Fibroblast of the aortic adventitia (primary cell): ENCODE results near the gene JAK1. TPM values are rescaled to one million over a fixed set of nuclear protein-coding genes. Genes with fewer than 3 reads are reported as not detected.

Experiments used
- DNase-seq: peaks from one replicate; pipeline ENCODE4 v3.0.0-alpha.2; 2010; ENCODE audit warnings: low read depth
- H3K4me3 ChIP-seq: 2 replicates; pipeline ENCODE4 v1.5.1; 2011; ENCODE audit warnings: low read depth, mild to moderate bottlenecking, control low read depth, low read length, moderate library complexity
- total RNA-seq: library from RNA; depleted of rRNA; stranded (reverse); fragments of >200 nt; gene quantifications from 2 replicates; pipeline ENCODE4 v1.2.3, GENCODE V29; 2012; ENCODE audit warnings: low replicate concordance
- TF ChIP-seq, protein P1 (sequence below): IDR thresholded peaks from 2 replicates; pipeline ENCODE4 v1.5.1; 2011; ENCODE audit warnings: mild to moderate bottlenecking, low read length, control low read depth, inconsistent platforms; ENCODE audit not compliant: insufficient read depth

The JAK1 gene
- 159 and 255 TPM in 2 replicates for total RNA-seq

DNA sequence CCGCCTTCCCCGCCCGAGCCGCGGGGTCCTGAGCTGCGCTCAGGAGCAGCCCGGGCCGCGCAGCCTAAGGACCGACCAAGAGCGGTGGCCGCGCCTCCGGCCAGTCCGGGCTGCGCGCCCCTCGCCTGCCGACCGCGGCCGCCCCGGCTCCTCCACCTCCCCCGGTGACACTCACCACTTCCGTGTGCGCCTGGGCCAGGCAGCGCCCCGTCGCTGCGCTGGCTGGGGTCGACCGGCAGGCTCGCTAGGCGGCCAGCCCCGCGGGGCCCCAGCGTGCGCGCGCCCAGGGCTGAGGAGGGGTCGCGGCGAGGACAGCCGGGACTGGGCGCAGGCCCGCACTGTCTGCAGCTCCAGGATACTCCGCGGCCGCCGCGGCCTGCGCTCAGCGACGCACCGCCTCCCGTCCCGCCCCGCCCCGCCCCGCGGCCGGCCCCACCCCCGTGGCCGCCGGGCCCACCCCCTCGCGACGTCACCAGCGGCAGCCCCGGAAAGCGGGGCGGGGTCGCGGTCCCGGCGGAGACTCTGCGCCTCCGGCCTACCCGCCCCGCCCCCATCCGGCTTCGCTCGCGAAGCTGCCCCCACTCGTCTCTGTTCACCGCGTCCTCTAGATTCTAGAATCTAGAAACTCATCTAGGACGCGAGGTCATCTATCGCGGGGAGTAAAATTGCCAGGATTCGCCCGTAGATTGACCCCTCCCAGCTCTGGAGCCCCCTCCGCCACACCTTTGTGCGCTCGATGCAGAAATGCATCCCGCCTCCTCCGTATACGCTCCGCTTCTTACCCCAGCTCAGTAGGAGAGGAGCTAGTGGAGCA is at the start of gene JAK1:
Gene JAK1, minus strand, starts transcription at position 392 of the 814 bp plus-strand sequence. CDS start 80,285 bp downstream, outside the sequence.
- DNase-seq: peak; percentile 65
- peak within 1 kb of the TSS; percentile 92 for H3K4me3 ChIP-seq
- TF ChIP-seq, protein P1, sequence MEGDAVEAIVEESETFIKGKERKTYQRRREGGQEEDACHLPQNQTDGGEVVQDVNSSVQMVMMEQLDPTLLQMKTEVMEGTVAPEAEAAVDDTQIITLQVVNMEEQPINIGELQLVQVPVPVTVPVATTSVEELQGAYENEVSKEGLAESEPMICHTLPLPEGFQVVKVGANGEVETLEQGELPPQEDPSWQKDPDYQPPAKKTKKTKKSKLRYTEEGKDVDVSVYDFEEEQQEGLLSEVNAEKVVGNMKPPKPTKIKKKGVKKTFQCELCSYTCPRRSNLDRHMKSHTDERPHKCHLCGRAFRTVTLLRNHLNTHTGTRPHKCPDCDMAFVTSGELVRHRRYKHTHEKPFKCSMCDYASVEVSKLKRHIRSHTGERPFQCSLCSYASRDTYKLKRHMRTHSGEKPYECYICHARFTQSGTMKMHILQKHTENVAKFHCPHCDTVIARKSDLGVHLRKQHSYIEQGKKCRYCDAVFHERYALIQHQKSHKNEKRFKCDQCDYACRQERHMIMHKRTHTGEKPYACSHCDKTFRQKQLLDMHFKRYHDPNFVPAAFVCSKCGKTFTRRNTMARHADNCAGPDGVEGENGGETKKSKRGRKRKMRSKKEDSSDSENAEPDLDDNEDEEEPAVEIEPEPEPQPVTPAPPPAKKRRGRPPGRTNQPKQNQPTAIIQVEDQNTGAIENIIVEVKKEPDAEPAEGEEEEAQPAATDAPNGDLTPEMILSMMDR: no peak

DNA sequence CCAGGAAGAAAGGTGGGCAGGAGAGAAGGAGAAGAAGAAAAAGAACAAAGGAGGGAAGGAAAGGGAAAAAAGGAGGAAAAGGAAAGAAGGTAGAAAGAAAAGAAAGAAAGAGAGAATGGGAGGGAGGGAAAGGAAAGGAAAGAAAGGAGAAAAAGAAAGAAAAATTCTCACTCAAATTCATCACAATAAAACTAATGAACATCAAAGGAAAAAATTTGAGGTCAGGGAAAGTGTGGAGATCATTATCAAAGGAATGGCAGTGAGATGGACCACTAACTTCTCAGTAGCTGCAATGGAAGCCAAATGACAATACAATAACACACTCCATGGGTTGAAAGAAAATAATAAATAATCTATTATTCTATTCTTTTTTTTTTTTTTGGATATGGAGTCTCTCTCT is 48.0 kb upstream of the JAK1 start:
- DNase-seq: no peak
- no peak overlapping the region for H3K4me3 ChIP-seq
- TF ChIP-seq, protein P1: no peak

DNA sequence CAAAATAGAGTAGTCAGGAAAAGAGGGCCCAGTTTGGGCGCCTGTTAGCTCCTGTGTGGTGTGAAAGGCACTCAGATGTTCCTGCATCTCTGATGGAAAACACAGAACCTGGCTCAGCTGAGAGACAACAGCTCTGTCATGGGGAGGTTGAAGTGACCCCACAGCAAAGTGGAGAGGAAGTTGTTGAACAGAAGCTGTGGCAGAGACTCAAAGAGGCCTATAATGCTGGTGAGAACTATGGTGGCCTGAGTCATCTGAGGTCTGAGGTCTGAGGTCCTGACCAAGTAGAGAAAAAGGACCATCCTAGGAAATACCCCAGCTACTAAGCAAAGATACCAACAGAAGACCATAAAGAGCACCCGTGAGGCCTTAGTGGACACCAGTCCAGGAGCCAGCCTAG is 45.6 kb upstream of the JAK1 start:
- no peak overlapping the region for H3K4me3 ChIP-seq
- TF ChIP-seq, protein P1: no peak

DNA sequence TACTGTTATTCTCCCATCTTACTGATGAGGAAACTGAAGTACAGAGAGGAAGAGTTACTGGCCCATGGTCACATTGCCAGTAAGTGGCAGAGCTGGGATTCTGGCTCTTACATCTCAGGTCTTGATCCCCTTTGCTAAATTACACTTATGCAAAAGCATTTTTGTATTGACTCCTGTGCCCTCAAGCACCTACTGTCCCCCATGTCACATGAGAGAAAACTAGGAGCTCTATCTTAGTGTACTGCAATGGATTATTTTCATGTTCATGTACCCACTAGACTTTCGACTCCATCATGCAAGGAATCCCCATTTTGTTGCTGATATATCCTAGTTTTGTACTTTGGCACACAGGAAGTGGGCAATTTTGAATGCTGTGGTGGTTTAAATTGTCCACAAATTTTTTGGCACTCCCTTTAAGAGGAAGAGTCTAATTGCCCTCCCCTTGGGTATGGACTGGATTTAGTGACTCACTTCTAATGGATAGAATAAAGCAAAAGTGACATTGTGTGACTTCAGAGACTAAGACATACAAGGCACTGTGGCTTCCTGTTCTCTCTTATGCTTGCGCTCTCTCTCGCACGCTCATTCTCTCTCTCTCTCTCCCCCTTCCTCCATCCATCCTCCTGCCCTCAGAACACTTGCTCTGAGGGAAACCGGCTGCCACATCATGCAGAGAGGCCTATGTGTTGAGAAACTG is 43.5 kb upstream of the JAK1 start:
- DNase-seq: no peak
- TF ChIP-seq, protein P1: no peak
- no peak overlapping the region for H3K4me3 ChIP-seq

More for the DNA sequence above, 45.6 kb upstream of the JAK1 start:
- no peak for DNase-seq

DNA sequence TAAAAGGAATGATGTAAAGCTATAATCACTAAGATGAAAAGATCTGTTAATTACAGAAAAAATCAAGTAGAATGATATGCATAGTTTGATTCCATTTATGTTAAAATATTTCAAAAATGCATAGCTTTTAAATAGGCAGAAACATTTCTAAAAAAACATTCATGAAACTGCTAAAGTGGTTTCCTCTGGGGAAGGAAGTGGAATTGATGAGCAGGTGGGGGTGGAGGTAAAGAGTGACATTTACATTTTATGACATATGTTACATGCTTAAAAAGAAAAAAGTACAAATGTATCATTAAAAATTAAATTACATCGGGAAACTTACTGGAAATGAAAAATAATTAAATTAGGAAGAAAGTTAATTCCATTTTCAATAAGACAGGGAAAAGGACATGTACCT is 42.8 kb upstream of the JAK1 start:
- TF ChIP-seq, protein P1: no peak
- DNase-seq: no peak
- no peak overlapping the region for H3K4me3 ChIP-seq

DNA sequence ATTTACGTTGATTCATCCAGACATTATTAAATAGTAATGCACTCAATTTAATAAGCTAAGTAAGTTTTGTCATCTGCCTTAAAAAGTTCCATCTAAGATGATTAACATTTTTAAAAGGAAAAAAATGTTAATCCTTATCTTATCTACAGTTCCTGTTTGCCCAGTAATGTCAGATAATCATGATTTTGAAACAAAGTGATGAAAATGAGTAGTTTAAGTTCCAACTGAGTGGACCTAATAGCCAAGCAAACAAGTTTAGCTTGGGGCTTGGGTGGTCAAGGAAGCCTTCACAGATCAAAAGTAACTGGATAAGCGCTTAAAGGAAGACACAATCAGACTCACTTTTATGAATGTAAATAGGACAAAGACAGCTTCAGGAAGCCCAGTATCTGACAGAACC is 40.5 kb upstream of the JAK1 start:
- TF ChIP-seq, protein P1: no peak
- peak; percentile 38 for DNase-seq
- H3K4me3 ChIP-seq: no peak overlapping the region
